Osteocyte (in vitro differentiated cells): ENCODE data around the gene CEP70. TPM values are rescaled to one million over a fixed set of nuclear protein-coding genes. Genes with fewer than 3 reads are reported as not detected.
"Not testable (repeated sequence)": the region's sequence is repeated elsewhere in the genome, so short reads cannot be mapped to it uniquely, and the experiment has no call there.

Experiments used
- DNase-seq: peaks from one replicate; pipeline ENCODE4 v3.0.0; 2021; ENCODE audit warnings: mixed read lengths; ENCODE audit not compliant: unreplicated experiment; ENCODE audit errors: extremely low spot score
- H3K27ac Mint-ChIP-seq: one replicate; pipeline ENCODE4 v1.8.0; 2021; ENCODE audit warnings: mild to moderate bottlenecking, mixed read lengths; ENCODE audit not compliant: unreplicated experiment
- H3K27me3 Mint-ChIP-seq: one replicate; pipeline ENCODE4 v1.8.0; 2021; ENCODE audit warnings: mixed read lengths; ENCODE audit not compliant: unreplicated experiment
- H3K36me3 Mint-ChIP-seq: one replicate; pipeline ENCODE4 v1.8.0; 2021; ENCODE audit warnings: mixed read lengths; ENCODE audit not compliant: unreplicated experiment
- H3K4me1 Mint-ChIP-seq: one replicate; pipeline ENCODE4 v1.8.0; 2021; ENCODE audit warnings: mixed read lengths; ENCODE audit not compliant: unreplicated experiment
- H3K4me3 Mint-ChIP-seq: one replicate; pipeline ENCODE4 v1.8.0; 2021; ENCODE audit warnings: mild to moderate bottlenecking, moderate library complexity, mixed read lengths; ENCODE audit not compliant: unreplicated experiment
- H3K9me3 Mint-ChIP-seq: one replicate; pipeline ENCODE4 v1.8.0; 2021; ENCODE audit warnings: mixed read lengths; ENCODE audit not compliant: unreplicated experiment
- total RNA-seq: library from RNA; stranded (reverse); gene quantifications from 2 replicates; pipeline ENCODE4 v1.2.1, GENCODE V29; 2021
- TF ChIP-seq, protein P1 (sequence below): fragments of 200-600 bp; sonication (generic); IDR thresholded peaks from 2 replicates; pipeline ENCODE4 v1.5.0; 2021; ENCODE audit warnings: antibody characterized with exemption, mild to moderate bottlenecking, moderate library complexity

The CEP70 gene
- total RNA-seq, 1 donor from 2014 or later: 16.0 TPM

DNA sequence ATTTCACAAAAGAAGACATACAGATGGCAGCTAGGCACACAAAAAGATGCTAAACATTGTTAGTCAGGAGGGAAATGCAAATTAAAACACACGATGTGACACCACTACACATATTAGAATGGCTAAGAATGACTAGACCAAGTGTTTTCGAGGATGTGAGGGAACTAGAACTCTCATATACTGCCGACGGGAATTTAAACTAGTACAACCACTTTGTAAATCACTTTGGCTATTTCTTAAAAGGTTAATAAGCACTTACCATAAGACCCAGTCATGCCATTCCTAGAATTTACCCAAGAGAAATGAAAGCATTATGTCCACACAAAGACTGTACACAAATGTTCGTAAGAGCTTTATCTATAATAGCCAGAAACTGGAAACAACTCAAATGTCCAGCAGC lies 5.6 kb downstream of the CEP70 start:
- Mint-ChIP-seq H3K27ac (no peak overlapping the region), H3K27me3 (no peaks in the 10 kb centered on the region), H3K4me3 (no peak overlapping the region), H3K36me3 (peaks cover 12% of the 10 kb centered on the region), H3K9me3 (no peaks in the 10 kb centered on the region), H3K4me1 (peaks cover 2% of the 10 kb centered on the region)
- no peak for DNase-seq
- TF ChIP-seq, protein P1, sequence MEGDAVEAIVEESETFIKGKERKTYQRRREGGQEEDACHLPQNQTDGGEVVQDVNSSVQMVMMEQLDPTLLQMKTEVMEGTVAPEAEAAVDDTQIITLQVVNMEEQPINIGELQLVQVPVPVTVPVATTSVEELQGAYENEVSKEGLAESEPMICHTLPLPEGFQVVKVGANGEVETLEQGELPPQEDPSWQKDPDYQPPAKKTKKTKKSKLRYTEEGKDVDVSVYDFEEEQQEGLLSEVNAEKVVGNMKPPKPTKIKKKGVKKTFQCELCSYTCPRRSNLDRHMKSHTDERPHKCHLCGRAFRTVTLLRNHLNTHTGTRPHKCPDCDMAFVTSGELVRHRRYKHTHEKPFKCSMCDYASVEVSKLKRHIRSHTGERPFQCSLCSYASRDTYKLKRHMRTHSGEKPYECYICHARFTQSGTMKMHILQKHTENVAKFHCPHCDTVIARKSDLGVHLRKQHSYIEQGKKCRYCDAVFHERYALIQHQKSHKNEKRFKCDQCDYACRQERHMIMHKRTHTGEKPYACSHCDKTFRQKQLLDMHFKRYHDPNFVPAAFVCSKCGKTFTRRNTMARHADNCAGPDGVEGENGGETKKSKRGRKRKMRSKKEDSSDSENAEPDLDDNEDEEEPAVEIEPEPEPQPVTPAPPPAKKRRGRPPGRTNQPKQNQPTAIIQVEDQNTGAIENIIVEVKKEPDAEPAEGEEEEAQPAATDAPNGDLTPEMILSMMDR: no peak

DNA sequence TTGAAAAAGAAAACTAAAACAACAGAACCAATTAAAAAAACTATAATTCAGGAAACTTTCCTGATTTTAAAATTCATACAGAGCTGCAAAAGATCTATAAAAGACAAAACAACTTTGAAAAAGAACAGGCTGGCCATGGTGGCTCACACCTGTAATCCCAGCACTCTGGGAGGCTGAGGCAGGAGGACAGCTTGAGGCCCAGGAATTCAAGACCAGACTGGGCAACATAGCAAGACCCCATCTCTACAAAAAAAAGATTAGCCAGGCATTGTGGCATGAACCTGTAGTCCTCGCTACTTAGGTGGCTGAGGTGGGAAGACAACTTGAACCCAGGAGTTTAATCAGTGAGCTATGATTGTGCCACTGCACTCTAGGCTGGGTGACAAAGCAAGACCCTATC lies 6.7 kb downstream of the CEP70 start:
- Mint-ChIP-seq H3K4me3 (no peak overlapping the region), H3K27me3 (no peaks in the 10 kb centered on the region), H3K27ac (no peak overlapping the region), H3K36me3 (peaks cover 12% of the 10 kb centered on the region), H3K4me1 (no peaks in the 10 kb centered on the region), H3K9me3 (no peaks in the 10 kb centered on the region)
- TF ChIP-seq, protein P1: no peak
- no peak for DNase-seq

DNA sequence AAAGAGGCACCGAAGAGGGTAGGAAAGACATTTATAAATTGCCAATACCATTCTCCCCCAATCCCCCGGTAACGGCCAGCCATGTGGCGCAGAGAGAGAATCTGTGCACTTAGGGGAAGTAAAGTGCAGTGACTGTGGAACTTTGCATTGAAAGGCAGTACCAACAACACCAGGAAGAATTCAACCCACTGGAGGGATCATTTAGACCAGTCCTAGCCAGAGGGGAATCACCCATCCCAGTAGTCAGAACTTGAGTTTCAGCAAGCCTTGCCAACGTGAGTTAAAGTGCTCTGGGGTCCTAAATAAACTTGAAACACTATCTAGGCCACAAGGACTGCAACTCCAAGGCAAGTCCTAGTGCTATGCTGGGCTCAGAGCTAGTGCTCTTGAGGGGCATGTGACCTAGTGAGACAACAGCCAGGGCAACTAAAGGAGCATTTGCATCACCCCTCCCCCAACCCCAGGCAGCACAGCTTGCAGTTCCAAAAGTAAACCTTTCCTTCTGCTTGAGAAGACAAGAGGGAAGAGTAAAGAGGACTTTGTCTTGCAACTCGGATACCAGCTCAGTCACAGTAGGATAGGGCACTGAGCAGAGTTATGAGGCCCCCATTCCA lies 15.0 kb downstream of the CEP70 start:
- Mint-ChIP-seq H3K27ac (no peak overlapping the region), H3K4me1 (no peaks in the 10 kb centered on the region), H3K27me3 (no peaks in the 10 kb centered on the region), H3K4me3 (no peak overlapping the region), H3K9me3 (peaks cover 12% of the 10 kb centered on the region), H3K36me3 (peaks cover 10% of the 10 kb centered on the region)
- DNase-seq: no peak
- TF ChIP-seq, protein P1: no peak

DNA sequence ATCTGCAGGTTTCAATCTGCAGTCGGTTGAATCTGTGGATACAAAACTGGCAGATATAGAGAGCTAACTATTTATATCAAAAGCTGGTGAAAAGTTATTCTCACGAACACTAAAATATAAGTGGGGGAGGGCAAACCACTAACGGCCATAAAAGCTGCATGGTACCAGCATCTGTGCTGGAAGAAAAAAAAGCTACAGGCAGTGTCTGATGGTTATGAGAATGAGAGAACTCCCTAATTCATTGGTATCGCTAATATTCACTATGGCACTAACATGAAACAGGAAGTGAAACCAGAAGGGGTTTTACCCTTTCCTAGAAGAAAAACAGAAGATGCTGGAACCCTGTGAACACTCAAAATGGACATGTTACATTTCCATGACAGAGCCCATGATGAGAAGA lies 15.9 kb downstream of the CEP70 start:
- Mint-ChIP-seq H3K4me1 (no peaks in the 10 kb centered on the region), H3K9me3 (peaks cover 21% of the 10 kb centered on the region), H3K27me3 (no peaks in the 10 kb centered on the region), H3K36me3 (peaks cover 17% of the 10 kb centered on the region), H3K27ac (no peak overlapping the region), H3K4me3 (no peak overlapping the region)
- no peak for DNase-seq
- TF ChIP-seq, protein P1: no peak

DNA sequence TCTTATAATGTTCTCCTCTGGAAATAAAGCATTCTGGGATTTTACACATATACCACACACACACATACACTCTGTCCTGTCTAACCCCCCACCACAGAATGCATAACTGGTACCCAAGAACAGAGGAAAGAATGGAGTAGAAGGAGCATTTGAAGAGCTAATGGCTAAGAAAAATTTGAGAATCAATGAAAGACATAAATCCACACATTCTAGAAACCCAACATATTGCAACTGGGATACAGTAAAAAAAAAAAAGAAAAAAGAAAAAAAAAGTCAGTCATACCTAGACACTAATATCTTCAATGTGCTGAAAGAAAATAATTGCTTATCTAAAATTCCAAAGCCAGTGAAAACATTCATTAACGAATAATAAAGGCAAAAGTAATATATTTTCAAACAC lies 20.9 kb downstream of the CEP70 start:
- TF ChIP-seq, protein P1: no peak
- peaks cover 26% of the 10 kb centered on the region for H3K9me3 Mint-ChIP-seq
- no peaks in the 10 kb centered on the region for H3K27me3 Mint-ChIP-seq
- H3K4me1 Mint-ChIP-seq: no peaks in the 10 kb centered on the region
- no peak for DNase-seq
- H3K27ac Mint-ChIP-seq: no peak overlapping the region
- H3K4me3 Mint-ChIP-seq: no peak overlapping the region
- H3K36me3 Mint-ChIP-seq: peaks cover 22% of the 10 kb centered on the region

DNA sequence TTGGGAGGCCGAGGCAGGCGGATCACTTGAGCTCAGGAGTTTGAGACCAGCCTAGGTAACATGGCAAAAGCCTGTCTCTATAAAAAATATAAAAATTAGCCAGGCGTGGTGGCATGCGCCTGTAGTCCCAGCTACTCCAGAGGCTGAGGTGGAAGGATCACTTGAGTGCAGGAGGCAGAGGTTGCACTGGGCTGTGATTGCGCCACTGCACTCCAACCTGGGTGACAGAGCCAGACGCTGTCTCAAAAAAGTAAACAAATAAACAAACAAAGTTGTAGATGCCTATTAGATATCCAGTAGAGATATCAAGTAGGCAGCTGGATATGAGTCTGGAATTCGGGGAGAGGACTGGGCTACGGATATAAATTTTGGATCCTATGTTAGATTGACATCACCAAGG lies 24.4 kb downstream of the CEP70 start:
- H3K27me3 Mint-ChIP-seq: not testable (repeated sequence)

More for the DNA sequence above, 24.4 kb downstream of the CEP70 start:
- not testable (repeated sequence) for H3K4me1 Mint-ChIP-seq, H3K4me3 Mint-ChIP-seq, DNase-seq, H3K27ac Mint-ChIP-seq
- H3K9me3 Mint-ChIP-seq: peaks cover 14% of the 10 kb centered on the region
- peaks cover 15% of the 10 kb centered on the region for H3K36me3 Mint-ChIP-seq
